ENCODE results near the gene HSPB8. TPM values are rescaled to one million over a fixed set of nuclear protein-coding genes. Genes with fewer than 3 reads are reported as not detected.

Gene HSPB8
- polyA plus RNA-seq, 1 donor from 2014 or later = not detected

- no peaks in the 10 kb centered on the region for H4K20me1 ChIP-seq (ENCODE audit: insufficient read depth)
- H3F3A ChIP-seq (ENCODE audit: insufficient read depth, low read length, poor library complexity, severe bottlenecking) = no peaks in the 10 kb centered on the region
- no peaks in the 10 kb centered on the region for H3K9me3 ChIP-seq (ENCODE audit: low read length)
- no peak overlapping the region for H2AFZ ChIP-seq (ENCODE audit: low read depth, low read length)
- no peak overlapping the region for H3K4me3 ChIP-seq (ENCODE audit: low read length)
- no peaks in the 10 kb centered on the region for H3K36me3 ChIP-seq (ENCODE audit: insufficient read depth, low read length)
- no peak overlapping the region for H3K4me2 ChIP-seq (ENCODE audit: low read length)
- TF ChIP-seq TAF1 (IDR thresholded peaks at IDR 0.05; ENCODE audit: low read depth) = no peak
- no peak for TF ChIP-seq EZH2 (IDR thresholded peaks at IDR 0.05; ENCODE audit: borderline replicate concordance, insufficient read depth, low read length, poor library complexity, severe bottlenecking)
- TF ChIP-seq SMC3 (conservative IDR thresholded peaks at IDR 0.05; ENCODE audit: poor library complexity) = no peak
- TF ChIP-seq, protein P1, sequence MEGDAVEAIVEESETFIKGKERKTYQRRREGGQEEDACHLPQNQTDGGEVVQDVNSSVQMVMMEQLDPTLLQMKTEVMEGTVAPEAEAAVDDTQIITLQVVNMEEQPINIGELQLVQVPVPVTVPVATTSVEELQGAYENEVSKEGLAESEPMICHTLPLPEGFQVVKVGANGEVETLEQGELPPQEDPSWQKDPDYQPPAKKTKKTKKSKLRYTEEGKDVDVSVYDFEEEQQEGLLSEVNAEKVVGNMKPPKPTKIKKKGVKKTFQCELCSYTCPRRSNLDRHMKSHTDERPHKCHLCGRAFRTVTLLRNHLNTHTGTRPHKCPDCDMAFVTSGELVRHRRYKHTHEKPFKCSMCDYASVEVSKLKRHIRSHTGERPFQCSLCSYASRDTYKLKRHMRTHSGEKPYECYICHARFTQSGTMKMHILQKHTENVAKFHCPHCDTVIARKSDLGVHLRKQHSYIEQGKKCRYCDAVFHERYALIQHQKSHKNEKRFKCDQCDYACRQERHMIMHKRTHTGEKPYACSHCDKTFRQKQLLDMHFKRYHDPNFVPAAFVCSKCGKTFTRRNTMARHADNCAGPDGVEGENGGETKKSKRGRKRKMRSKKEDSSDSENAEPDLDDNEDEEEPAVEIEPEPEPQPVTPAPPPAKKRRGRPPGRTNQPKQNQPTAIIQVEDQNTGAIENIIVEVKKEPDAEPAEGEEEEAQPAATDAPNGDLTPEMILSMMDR (IDR thresholded peaks at IDR 0.05; ENCODE audit: poor library complexity, severe bottlenecking) = no peak
- TF ChIP-seq EP300 (conservative IDR thresholded peaks at IDR 0.05; ENCODE audit: poor library complexity, severe bottlenecking) = no peak
- TF ChIP-seq, protein P2, sequence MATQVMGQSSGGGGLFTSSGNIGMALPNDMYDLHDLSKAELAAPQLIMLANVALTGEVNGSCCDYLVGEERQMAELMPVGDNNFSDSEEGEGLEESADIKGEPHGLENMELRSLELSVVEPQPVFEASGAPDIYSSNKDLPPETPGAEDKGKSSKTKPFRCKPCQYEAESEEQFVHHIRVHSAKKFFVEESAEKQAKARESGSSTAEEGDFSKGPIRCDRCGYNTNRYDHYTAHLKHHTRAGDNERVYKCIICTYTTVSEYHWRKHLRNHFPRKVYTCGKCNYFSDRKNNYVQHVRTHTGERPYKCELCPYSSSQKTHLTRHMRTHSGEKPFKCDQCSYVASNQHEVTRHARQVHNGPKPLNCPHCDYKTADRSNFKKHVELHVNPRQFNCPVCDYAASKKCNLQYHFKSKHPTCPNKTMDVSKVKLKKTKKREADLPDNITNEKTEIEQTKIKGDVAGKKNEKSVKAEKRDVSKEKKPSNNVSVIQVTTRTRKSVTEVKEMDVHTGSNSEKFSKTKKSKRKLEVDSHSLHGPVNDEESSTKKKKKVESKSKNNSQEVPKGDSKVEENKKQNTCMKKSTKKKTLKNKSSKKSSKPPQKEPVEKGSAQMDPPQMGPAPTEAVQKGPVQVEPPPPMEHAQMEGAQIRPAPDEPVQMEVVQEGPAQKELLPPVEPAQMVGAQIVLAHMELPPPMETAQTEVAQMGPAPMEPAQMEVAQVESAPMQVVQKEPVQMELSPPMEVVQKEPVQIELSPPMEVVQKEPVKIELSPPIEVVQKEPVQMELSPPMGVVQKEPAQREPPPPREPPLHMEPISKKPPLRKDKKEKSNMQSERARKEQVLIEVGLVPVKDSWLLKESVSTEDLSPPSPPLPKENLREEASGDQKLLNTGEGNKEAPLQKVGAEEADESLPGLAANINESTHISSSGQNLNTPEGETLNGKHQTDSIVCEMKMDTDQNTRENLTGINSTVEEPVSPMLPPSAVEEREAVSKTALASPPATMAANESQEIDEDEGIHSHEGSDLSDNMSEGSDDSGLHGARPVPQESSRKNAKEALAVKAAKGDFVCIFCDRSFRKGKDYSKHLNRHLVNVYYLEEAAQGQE (IDR thresholded peaks at IDR 0.05; ENCODE audit: borderline replicate concordance) = no peak
- TF ChIP-seq POLR2AphosphoS5 (IDR thresholded peaks at IDR 0.05) = no peak
- no peak for TF ChIP-seq MXI1 (conservative IDR thresholded peaks at IDR 0.05; ENCODE audit: poor library complexity, severe bottlenecking)
- TF ChIP-seq RAD21 (conservative IDR thresholded peaks at IDR 0.05) = no peak
- no peaks in the 10 kb centered on the region for H3K79me2 ChIP-seq (replicated peaks; ENCODE audit: insufficient read depth, low read length)
- H3K9ac ChIP-seq (ENCODE audit: low read length) = no peak overlapping the region
- no peaks in the 10 kb centered on the region for H3K27me3 ChIP-seq (ENCODE audit: insufficient read depth, low read depth, low read length)
- H3K27ac ChIP-seq (ENCODE audit: low read length) = no peak overlapping the region
- no peaks in the 10 kb centered on the region for H3K9me2 ChIP-seq (ENCODE audit: insufficient read depth, low read length)
Observed at GRCh38 chr12:119182701-119183493, 4.2 kb downstream of the HSPB8 start.

GRCh38 chr12:119183942-119184695, 5.4 kb downstream of the HSPB8 start:
- H3K27ac ChIP-seq (ENCODE audit: low read length) = no peak overlapping the region
- no peaks in the 10 kb centered on the region for H3F3A ChIP-seq (ENCODE audit: insufficient read depth, low read length, poor library complexity, severe bottlenecking)
- H3K9ac ChIP-seq (ENCODE audit: low read length) = no peak overlapping the region
- no peaks in the 10 kb centered on the region for H3K9me3 ChIP-seq (ENCODE audit: low read length)
- H3K9me2 ChIP-seq (ENCODE audit: insufficient read depth, low read length) = no peaks in the 10 kb centered on the region
- H2AFZ ChIP-seq (ENCODE audit: low read depth, low read length) = no peak overlapping the region
- no peaks in the 10 kb centered on the region for H3K36me3 ChIP-seq (ENCODE audit: insufficient read depth, low read length)
- H3K4me3 ChIP-seq (ENCODE audit: low read length) = no peak overlapping the region
- no peaks in the 10 kb centered on the region for H3K27me3 ChIP-seq (ENCODE audit: insufficient read depth, low read depth, low read length)
- no peaks in the 10 kb centered on the region for H3K79me2 ChIP-seq (replicated peaks; ENCODE audit: insufficient read depth, low read length)
- H4K20me1 ChIP-seq (ENCODE audit: insufficient read depth) = no peaks in the 10 kb centered on the region
- TF ChIP-seq, protein P2 (IDR thresholded peaks at IDR 0.05; ENCODE audit: borderline replicate concordance) = no peak
- TF ChIP-seq EP300 (conservative IDR thresholded peaks at IDR 0.05; ENCODE audit: poor library complexity, severe bottlenecking) = no peak
- TF ChIP-seq MXI1 (conservative IDR thresholded peaks at IDR 0.05; ENCODE audit: poor library complexity, severe bottlenecking) = no peak
- TF ChIP-seq, protein P1 (IDR thresholded peaks at IDR 0.05; ENCODE audit: poor library complexity, severe bottlenecking) = no peak
- TF ChIP-seq SMC3 (conservative IDR thresholded peaks at IDR 0.05; ENCODE audit: poor library complexity) = no peak
- TF ChIP-seq EZH2 (IDR thresholded peaks at IDR 0.05; ENCODE audit: borderline replicate concordance, insufficient read depth, low read length, poor library complexity, severe bottlenecking) = no peak
- no peak for TF ChIP-seq TAF1 (IDR thresholded peaks at IDR 0.05; ENCODE audit: low read depth)
- no peak for TF ChIP-seq POLR2AphosphoS5 (IDR thresholded peaks at IDR 0.05)
- TF ChIP-seq RAD21 (conservative IDR thresholded peaks at IDR 0.05) = no peak
- no peak overlapping the region for H3K4me2 ChIP-seq (ENCODE audit: low read length)
